ENCODE measurements around the gene TGFBRAP1.

The TGFBRAP1 gene

GRCh38 chr2:105357122-105357521 lies 27.6 kb upstream of the TGFBRAP1 start:
- Histone ChIP-seq H3K27ac (ENCODE audit: insufficient read depth, low read length, poor library complexity, severe bottlenecking) (no peak overlapping the region), H3K36me3 (ENCODE audit: control insufficient read depth, insufficient read depth, low read length) (peaks cover 32% of the 10 kb centered on the region)

GRCh38 chr2:105344704-105345345 lies 15.3 kb upstream of the TGFBRAP1 start:
- no peaks in the 10 kb centered on the region for H3K4me1 ChIP-seq (ENCODE audit: control insufficient read depth, insufficient read depth, low read length, poor library complexity, severe bottlenecking)
- H3K27me3 ChIP-seq (replicated peaks; ENCODE audit: control insufficient read depth, insufficient read depth, low read length, poor library complexity, severe bottlenecking) = no peaks in the 10 kb centered on the region
- no peak overlapping the region for H3K27ac ChIP-seq (ENCODE audit: insufficient read depth, low read length, poor library complexity, severe bottlenecking)
- no peak overlapping the region for H3K4me3 ChIP-seq (ENCODE audit: insufficient read depth, low read depth, low read length, poor library complexity, severe bottlenecking)
- no peaks in the 10 kb centered on the region for H3K9me3 ChIP-seq (ENCODE audit: control insufficient read depth, low read length)
- peaks cover 76% of the 10 kb centered on the region for H3K36me3 ChIP-seq (ENCODE audit: control insufficient read depth, insufficient read depth, low read length)
- no peak for DNase-seq

More at GRCh38 chr2:105357122-105357521, 27.6 kb upstream of the TGFBRAP1 start:
- H3K9me3 ChIP-seq (ENCODE audit: control insufficient read depth, low read length) = no peaks in the 10 kb centered on the region
- peaks cover 5% of the 10 kb centered on the region for H3K4me1 ChIP-seq (ENCODE audit: control insufficient read depth, insufficient read depth, low read length, poor library complexity, severe bottlenecking)
- no peak for DNase-seq
- H3K27me3 ChIP-seq (replicated peaks; ENCODE audit: control insufficient read depth, insufficient read depth, low read length, poor library complexity, severe bottlenecking) = no peaks in the 10 kb centered on the region
- H3K4me3 ChIP-seq (ENCODE audit: insufficient read depth, low read depth, low read length, poor library complexity, severe bottlenecking) = no peak overlapping the region

GRCh38 chr2:105339414-105339813 lies 9.9 kb upstream of the TGFBRAP1 start:
- DNase-seq = no peak

GRCh38 chr2:105338020-105338385 lies 8.5 kb upstream of the TGFBRAP1 start:
- H3K27me3 ChIP-seq (replicated peaks; ENCODE audit: control insufficient read depth, insufficient read depth, low read length, poor library complexity, severe bottlenecking) = no peaks in the 10 kb centered on the region
- H3K36me3 ChIP-seq (ENCODE audit: control insufficient read depth, insufficient read depth, low read length) = peaks cover 25% of the 10 kb centered on the region
- peak overlapping the region; percentile 97 for H3K4me3 ChIP-seq (ENCODE audit: insufficient read depth, low read depth, low read length, poor library complexity, severe bottlenecking)
- peak overlapping the region; percentile 98 for H3K27ac ChIP-seq (ENCODE audit: insufficient read depth, low read length, poor library complexity, severe bottlenecking)
- peaks cover 20% of the 10 kb centered on the region for H3K4me1 ChIP-seq (ENCODE audit: control insufficient read depth, insufficient read depth, low read length, poor library complexity, severe bottlenecking)
- no peak for DNase-seq
- no peaks in the 10 kb centered on the region for H3K9me3 ChIP-seq (ENCODE audit: control insufficient read depth, low read length)

More at GRCh38 chr2:105339414-105339813, 9.9 kb upstream of the TGFBRAP1 start:
- Histone ChIP-seq H3K4me1 (ENCODE audit: control insufficient read depth, insufficient read depth, low read length, poor library complexity, severe bottlenecking) (peaks cover 20% of the 10 kb centered on the region), H3K4me3 (ENCODE audit: insufficient read depth, low read depth, low read length, poor library complexity, severe bottlenecking) (no peak overlapping the region), H3K36me3 (ENCODE audit: control insufficient read depth, insufficient read depth, low read length) (peaks cover 36% of the 10 kb centered on the region), H3K27me3 (replicated peaks; ENCODE audit: control insufficient read depth, insufficient read depth, low read length, poor library complexity, severe bottlenecking) (no peaks in the 10 kb centered on the region), H3K27ac (ENCODE audit: insufficient read depth, low read length, poor library complexity, severe bottlenecking) (no peak overlapping the region), H3K9me3 (ENCODE audit: control insufficient read depth, low read length) (no peaks in the 10 kb centered on the region)

GRCh38 chr2:105337122-105338019 lies 7.8 kb upstream of the TGFBRAP1 start, which contains the start of gene C2orf49:
Gene C2orf49, plus strand, starts transcription at chr2:105337540. Its CDS starts 48 bp downstream, at chr2:105337588.
- H3K27ac ChIP-seq (ENCODE audit: insufficient read depth, low read length, poor library complexity, severe bottlenecking) = peak within 1 kb of the TSS; percentile 98
- H3K36me3 ChIP-seq (ENCODE audit: control insufficient read depth, insufficient read depth, low read length) = peaks cover 19% of the 10 kb centered on the region
- peak within 1 kb of the TSS; percentile 97 for H3K4me3 ChIP-seq (ENCODE audit: insufficient read depth, low read depth, low read length, poor library complexity, severe bottlenecking)
- H3K4me1 ChIP-seq (ENCODE audit: control insufficient read depth, insufficient read depth, low read length, poor library complexity, severe bottlenecking) = peaks cover 20% of the 10 kb centered on the region
- H3K9me3 ChIP-seq (ENCODE audit: control insufficient read depth, low read length) = no peaks in the 10 kb centered on the region
- no peaks in the 10 kb centered on the region for H3K27me3 ChIP-seq (replicated peaks; ENCODE audit: control insufficient read depth, insufficient read depth, low read length, poor library complexity, severe bottlenecking)
- peak; percentile 78 to 84 (median 80) for DNase-seq

- peak overlapping the region; percentile 98 for H3K27ac ChIP-seq (ENCODE audit: insufficient read depth, low read length, poor library complexity, severe bottlenecking)
- no peak for DNase-seq
- no peaks in the 10 kb centered on the region for H3K9me3 ChIP-seq (ENCODE audit: control insufficient read depth, low read length)
- peak overlapping the region; percentile 97 for H3K4me3 ChIP-seq (ENCODE audit: insufficient read depth, low read depth, low read length, poor library complexity, severe bottlenecking)
- H3K36me3 ChIP-seq (ENCODE audit: control insufficient read depth, insufficient read depth, low read length) = peaks cover 13% of the 10 kb centered on the region
- peaks cover 20% of the 10 kb centered on the region for H3K4me1 ChIP-seq (ENCODE audit: control insufficient read depth, insufficient read depth, low read length, poor library complexity, severe bottlenecking)
- no peaks in the 10 kb centered on the region for H3K27me3 ChIP-seq (replicated peaks; ENCODE audit: control insufficient read depth, insufficient read depth, low read length, poor library complexity, severe bottlenecking)
These were observed 7.2 kb upstream of the TGFBRAP1 start for GRCh38 chr2:105336786-105337121.

- Histone ChIP-seq H3K36me3 (ENCODE audit: control insufficient read depth, insufficient read depth, low read length) (peaks cover 7% of the 10 kb centered on the region), H3K9me3 (ENCODE audit: control insufficient read depth, low read length) (no peaks in the 10 kb centered on the region), H3K27me3 (replicated peaks; ENCODE audit: control insufficient read depth, insufficient read depth, low read length, poor library complexity, severe bottlenecking) (no peaks in the 10 kb centered on the region), H3K4me1 (ENCODE audit: control insufficient read depth, insufficient read depth, low read length, poor library complexity, severe bottlenecking) (peaks cover 20% of the 10 kb centered on the region), H3K27ac (ENCODE audit: insufficient read depth, low read length, poor library complexity, severe bottlenecking) (no peak overlapping the region), H3K4me3 (ENCODE audit: insufficient read depth, low read depth, low read length, poor library complexity, severe bottlenecking) (no peak overlapping the region)
- DNase-seq = no peak
These were observed 5.9 kb upstream of the TGFBRAP1 start for GRCh38 chr2:105335469-105335868.

- DNase-seq = no peak
- Histone ChIP-seq H3K36me3 (ENCODE audit: control insufficient read depth, insufficient read depth, low read length) (no peaks in the 10 kb centered on the region), H3K9me3 (ENCODE audit: control insufficient read depth, low read length) (no peaks in the 10 kb centered on the region), H3K4me1 (ENCODE audit: control insufficient read depth, insufficient read depth, low read length, poor library complexity, severe bottlenecking) (peaks cover 25% of the 10 kb centered on the region), H3K27me3 (replicated peaks; ENCODE audit: control insufficient read depth, insufficient read depth, low read length, poor library complexity, severe bottlenecking) (no peaks in the 10 kb centered on the region), H3K27ac (ENCODE audit: insufficient read depth, low read length, poor library complexity, severe bottlenecking) (no peak overlapping the region), H3K4me3 (ENCODE audit: insufficient read depth, low read depth, low read length, poor library complexity, severe bottlenecking) (no peak overlapping the region)
These were observed 4.7 kb upstream of the TGFBRAP1 start for GRCh38 chr2:105334211-105334610.

- Histone ChIP-seq H3K9me3 (ENCODE audit: control insufficient read depth, low read length) (no peaks in the 10 kb centered on the region), H3K4me1 (ENCODE audit: control insufficient read depth, insufficient read depth, low read length, poor library complexity, severe bottlenecking) (peaks cover 12% of the 10 kb centered on the region), H3K27me3 (replicated peaks; ENCODE audit: control insufficient read depth, insufficient read depth, low read length, poor library complexity, severe bottlenecking) (no peaks in the 10 kb centered on the region), H3K36me3 (ENCODE audit: control insufficient read depth, insufficient read depth, low read length) (no peaks in the 10 kb centered on the region), H3K27ac (ENCODE audit: insufficient read depth, low read length, poor library complexity, severe bottlenecking) (peak overlapping the region; percentile 81), H3K4me3 (ENCODE audit: insufficient read depth, low read depth, low read length, poor library complexity, severe bottlenecking) (no peak overlapping the region)
- no peak for DNase-seq
These were observed 1.3 kb upstream of the TGFBRAP1 start for GRCh38 chr2:105330681-105331375.
